ENCODE measurements around the gene OLIG3. TPM values are rescaled to one million over a fixed set of nuclear protein-coding genes. Genes with fewer than 3 reads are reported as not detected.

OLIG3 gene
- total RNA-seq, 4 donors from 2014 or later, result not detected

DNA sequence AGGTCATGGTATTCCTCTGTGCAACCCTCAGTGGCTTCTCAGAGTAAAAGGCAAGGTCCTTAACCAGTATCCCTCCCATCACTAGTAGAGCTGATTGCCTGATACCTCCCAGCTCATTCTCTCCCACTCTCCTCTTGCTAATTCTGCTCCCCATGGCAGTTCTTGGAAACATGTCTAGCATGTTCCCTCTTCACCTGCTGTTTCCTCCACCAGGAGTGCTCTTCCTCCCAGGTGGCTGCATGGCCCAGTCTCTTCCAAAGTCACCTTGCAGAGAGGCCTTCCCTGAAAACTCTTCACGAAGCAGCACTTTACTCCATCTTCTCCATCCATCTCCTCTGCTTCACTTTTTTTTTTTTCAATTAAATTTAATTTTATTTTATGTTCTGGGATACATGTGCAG lies 36.2 kb upstream of the OLIG3 start:
- no peak for TF ChIP-seq CTCF (IDR thresholded peaks at IDR 0.05)
- ATAC-seq (ENCODE audit: low FRiP score), result no peak
- no peak for DNase-seq (ENCODE audit: low spot score)

- no peak for ATAC-seq (ENCODE audit: low FRiP score)
- no peak for DNase-seq (ENCODE audit: low spot score)
- no peak for TF ChIP-seq CTCF (IDR thresholded peaks at IDR 0.05)
These were observed 28.6 kb upstream of the OLIG3 start for GRCh38 chr6:137522831-137523230.

DNA sequence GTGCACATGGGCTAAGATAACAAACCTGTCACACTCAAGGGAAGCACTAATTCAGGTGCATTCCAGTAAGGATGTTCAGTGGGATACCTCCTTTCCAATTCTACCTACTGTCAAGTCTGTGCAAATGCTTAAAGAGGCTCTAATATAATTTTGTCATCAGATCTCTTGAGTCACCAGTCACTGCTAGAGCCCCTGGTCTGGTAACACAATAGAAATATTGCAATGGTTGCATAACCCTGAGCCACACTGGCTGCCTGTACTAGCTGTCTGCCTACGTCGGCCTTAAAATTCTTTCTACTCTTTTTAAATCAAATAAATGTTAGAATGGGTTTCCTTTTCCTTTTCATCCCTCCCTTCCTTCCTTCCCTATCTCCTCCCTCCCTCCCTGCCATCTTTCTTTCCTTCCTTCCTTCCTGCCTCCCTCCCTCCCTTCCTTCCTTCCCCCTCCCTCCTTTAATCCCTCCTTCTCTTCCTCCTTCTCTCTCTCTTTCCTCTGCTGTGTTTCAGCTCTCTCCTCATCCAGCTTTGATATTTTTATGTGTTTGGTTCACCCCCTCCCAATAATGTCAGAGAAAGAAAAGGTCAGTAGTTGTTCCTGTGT lies 28.1 kb upstream of the OLIG3 start:
- no peak for TF ChIP-seq CTCF (IDR thresholded peaks at IDR 0.05)
- no peak for DNase-seq (ENCODE audit: low spot score)
- no peak for ATAC-seq (ENCODE audit: low FRiP score)

- TF ChIP-seq CTCF (IDR thresholded peaks at IDR 0.05), result no peak
- ATAC-seq (ENCODE audit: low FRiP score) (no peak), DNase-seq (ENCODE audit: low spot score) (no peak)
These were observed 26.3 kb upstream of the OLIG3 start for GRCh38 chr6:137520520-137520919.

- ATAC-seq (ENCODE audit: low FRiP score), result no peak
- no peak for DNase-seq (ENCODE audit: low spot score)
- no peak for TF ChIP-seq CTCF (IDR thresholded peaks at IDR 0.05)
These were observed 25.5 kb upstream of the OLIG3 start for GRCh38 chr6:137519629-137520176.

DNA sequence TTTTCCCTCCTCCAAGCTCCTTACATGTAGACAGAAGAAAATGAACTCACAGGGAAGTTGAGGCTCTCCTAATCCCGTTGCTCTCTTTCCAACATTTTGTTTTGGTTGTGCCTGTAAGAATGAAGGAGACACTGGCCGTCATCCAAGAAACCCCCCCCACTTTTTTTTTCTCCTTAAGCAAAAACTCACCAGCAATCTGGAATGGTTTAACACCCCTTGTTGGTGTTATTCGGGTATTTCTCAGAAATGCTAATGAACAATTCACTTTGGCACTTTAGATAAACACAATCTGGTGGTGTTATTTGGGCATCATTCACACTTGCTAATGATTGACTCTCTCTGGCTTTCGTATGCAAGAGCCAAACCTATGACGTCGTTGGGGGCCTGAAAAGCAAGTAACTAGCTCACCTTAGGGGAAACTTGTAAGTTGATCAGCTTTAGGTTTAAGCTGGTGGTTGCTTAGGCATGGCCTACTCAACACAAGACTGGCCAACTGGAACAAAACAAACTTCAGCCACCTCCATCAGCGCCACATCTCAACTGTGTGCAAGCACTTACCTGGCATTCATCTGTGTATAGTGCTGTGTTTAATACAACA lies 24.3 kb upstream of the OLIG3 start:
- no peak for TF ChIP-seq CTCF (IDR thresholded peaks at IDR 0.05)
- ATAC-seq (ENCODE audit: low FRiP score) (no peak), DNase-seq (ENCODE audit: low spot score) (no peak)

DNA sequence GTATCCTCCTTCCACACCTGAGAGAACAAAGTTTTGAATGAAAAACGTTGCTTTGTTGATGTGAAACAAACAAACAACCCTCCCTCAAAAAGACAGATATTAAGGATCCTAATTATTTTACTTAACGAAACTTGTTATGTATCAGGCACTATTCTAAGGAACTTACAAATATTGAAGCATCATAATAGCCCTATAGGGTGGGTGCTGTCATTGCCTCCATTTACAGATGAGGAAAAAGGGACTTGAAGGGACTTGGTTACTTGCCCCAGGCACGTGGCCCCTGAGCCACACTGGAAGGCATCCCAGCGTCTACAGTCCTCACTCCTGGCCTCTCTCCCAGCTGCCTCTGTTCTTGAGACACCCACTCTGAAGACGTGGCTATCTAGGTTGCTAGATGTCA lies 20.2 kb upstream of the OLIG3 start:
- DNase-seq (ENCODE audit: low spot score) (no peak), ATAC-seq (ENCODE audit: low FRiP score) (no peak)

More for the DNA sequence above, 20.2 kb upstream of the OLIG3 start:
- no peak for TF ChIP-seq CTCF (IDR thresholded peaks at IDR 0.05)
